A549 (cell line): ENCODE results near the gene SEMA5B.

Source experiments
- BHLHE40 ChIP-seq: IDR thresholded peaks from 2 replicates; pipeline ENCODE4 v1.6.1; 2012; ENCODE audit warnings: low read depth, low read length, inconsistent platforms
- CEBPB ChIP-seq, 2 experiments: fragments of >200 bp in 1 of 2; sonication (Bioruptor Twin) in 1 of 2; formaldehyde crosslinking in 1 of 2; IDR thresholded peaks; 2 replicates each; pipeline ENCODE4 v1.6.1; 2012 to 2016
- CTCF ChIP-seq: fragments of >200 bp; sonication (Bioruptor Twin); formaldehyde crosslinking; IDR thresholded peaks from 3 replicates; pipeline ENCODE4 v1.5.1; 2016
- EP300 ChIP-seq, 2 experiments: fragments of >200 bp; sonication (Bioruptor Twin); formaldehyde crosslinking; IDR thresholded peaks; 2 replicates in 1 of 2; 3 replicates in 1 of 2; pipeline ENCODE4 v1.6.1; 2016 to 2017
- JUN ChIP-seq, 2 experiments: fragments of >200 bp; sonication (Bioruptor Twin); formaldehyde crosslinking; IDR thresholded peaks; 2 replicates in 1 of 2; 3 replicates in 1 of 2; pipeline ENCODE4 v1.6.1; 2016 to 2017
- MAFK ChIP-seq: fragments of 450-650 bp; IDR thresholded peaks from 2 replicates; pipeline ENCODE4 v1.6.1; 2014; ENCODE audit not compliant: partially characterized antibody
- NR3C1 ChIP-seq: fragments of >200 bp; sonication (Bioruptor Twin); formaldehyde crosslinking; IDR thresholded peaks from 3 replicates; pipeline ENCODE4 v1.6.1; 2017
- PHF8 ChIP-seq: fragments of 200-600 bp; sonication (generic); IDR thresholded peaks from 2 replicates; pipeline ENCODE4 v1.6.1; 2016; ENCODE audit warnings: low read depth, mild to moderate bottlenecking, antibody characterized with exemption, moderate library complexity, borderline replicate concordance
- POLR2A ChIP-seq: IDR thresholded peaks from 2 replicates; pipeline ENCODE4 v1.6.1; 2012; ENCODE audit warnings: mild to moderate bottlenecking, low read length
- RAD21 ChIP-seq, 2 experiments: fragments of >200 bp in 1 of 2; sonication (Bioruptor Twin) in 1 of 2; formaldehyde crosslinking in 1 of 2; IDR thresholded peaks in 1 of 2; conservative IDR thresholded peaks in 1 of 2; 2 replicates in 1 of 2; 3 replicates in 1 of 2; pipeline ENCODE4 v1.6.1; 2012 to 2018; ENCODE audit warnings: inconsistent platforms in 1 of 2
- SMC3 ChIP-seq: fragments of >200 bp; sonication (Bioruptor Twin); formaldehyde crosslinking; IDR thresholded peaks from 3 replicates; pipeline ENCODE4 v1.6.1; 2018; ENCODE audit warnings: inconsistent platforms
- USF2 ChIP-seq: fragments of 450-650 bp; IDR thresholded peaks from 2 replicates; pipeline ENCODE4 v1.6.1; 2014; ENCODE audit warnings: antibody characterized with exemption
- TF ChIP-seq, protein P1 (sequence below): IDR thresholded peaks from 2 replicates; pipeline ENCODE4 v1.6.1; 2012

DNA sequence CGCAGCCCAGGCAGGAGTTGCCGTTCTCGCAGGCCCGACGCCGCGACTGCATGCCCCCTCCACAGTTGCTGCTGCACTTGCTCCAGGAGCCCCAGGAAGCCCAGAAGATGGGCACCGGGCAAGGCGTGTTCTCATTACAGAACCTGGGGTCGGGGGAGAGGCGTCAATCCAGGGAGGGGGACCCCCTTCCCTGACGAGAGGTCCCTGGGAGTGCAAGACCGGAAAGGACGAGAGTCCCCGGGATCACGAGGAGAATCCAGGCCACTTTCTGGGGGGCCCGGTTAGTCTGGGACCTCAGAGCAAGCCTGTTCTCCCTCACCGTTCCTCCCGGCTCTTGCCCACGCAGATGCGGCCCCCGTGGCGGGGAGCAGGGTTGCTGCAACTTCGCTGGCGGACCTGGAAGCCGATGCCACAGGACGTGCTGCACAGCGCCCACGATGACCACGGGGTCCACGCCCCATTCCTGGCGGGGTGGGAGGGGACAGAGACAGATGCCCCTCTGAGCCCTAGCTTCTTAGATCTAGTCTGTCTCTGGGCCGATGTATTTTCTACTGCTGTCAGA lies 113.9 kb downstream of the SEMA5B start:
- TF ChIP-seq EP300 (IDR thresholded peaks at IDR 0.05) (no peak), BHLHE40 (no peak), JUN (IDR thresholded peaks at IDR 0.05) (no peak), USF2 (no peak), CTCF (no peak), RAD21 (conservative IDR thresholded peaks at IDR 0.05 in 1 of 2, IDR thresholded peaks at IDR 0.05 in 1 of 2) (no peak), PHF8 (no peak), MAFK (no peak), SMC3 (no peak), POLR2A (no peak), NR3C1 (no peak), CEBPB (IDR thresholded peaks at IDR 0.05) (no peak)
- TF ChIP-seq, protein P1, sequence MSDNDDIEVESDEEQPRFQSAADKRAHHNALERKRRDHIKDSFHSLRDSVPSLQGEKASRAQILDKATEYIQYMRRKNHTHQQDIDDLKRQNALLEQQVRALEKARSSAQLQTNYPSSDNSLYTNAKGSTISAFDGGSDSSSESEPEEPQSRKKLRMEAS = no peak
